Measurements from ENCODE around the gene C9orf50.

DNA sequence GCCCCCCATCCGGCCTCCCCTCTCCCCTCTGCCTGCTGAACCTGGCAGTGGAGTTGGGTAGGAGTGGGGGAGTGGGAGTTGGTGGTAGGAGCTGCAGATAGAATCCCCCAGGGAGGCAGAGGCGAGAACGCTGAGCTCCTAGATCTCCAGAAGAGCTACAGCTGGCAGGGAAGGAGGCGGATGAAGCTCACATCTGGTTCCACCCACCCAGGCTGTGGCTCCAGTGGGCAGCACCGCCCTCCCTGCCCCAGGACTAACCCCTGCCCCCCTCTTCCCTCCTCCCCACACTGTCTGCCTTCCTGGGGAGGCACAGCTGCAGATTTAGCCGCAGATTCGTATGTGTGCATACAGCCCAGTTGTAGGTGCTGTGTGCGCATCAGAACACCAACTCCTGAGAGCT, 34.2 kb downstream of the C9orf50 start:
- TF ChIP-seq CEBPB (IDR thresholded peaks at IDR 0.05): no peak
- TF ChIP-seq YY1 (IDR thresholded peaks at IDR 0.05; ENCODE audit: low read depth): no peak
- no peak for TF ChIP-seq TAF1 (IDR thresholded peaks at IDR 0.05; ENCODE audit: low read depth)
- TF ChIP-seq MAX (IDR thresholded peaks at IDR 0.05): no peak
- no peak for TF ChIP-seq TEAD4 (IDR thresholded peaks at IDR 0.05)
- TF ChIP-seq EP300 (IDR thresholded peaks at IDR 0.05; ENCODE audit: borderline replicate concordance): no peak

Data from Ishikawa (cell line).